Activated T-helper 2 cell treated with anti-CD3 and anti-CD28 coated beads, Interferon-gamma antibody, Interleukin-2, Interleukin-4, amounts not matched to agents 10 μg/mL and 5 μg/mL and 100 μg/mL, durations not matched to agents 14 hours and 24 hours and 36 hours (primary cell): ENCODE measurements around the gene COX19. TPM values are rescaled to one million over a fixed set of nuclear protein-coding genes. Genes with fewer than 3 reads are reported as not detected.
"Not testable (repeated sequence)": the region's sequence is repeated elsewhere in the genome, so short reads cannot be mapped to it uniquely, and the experiment has no call there.

Experiments used
- DNase-seq: peaks from one replicate; pipeline ENCODE4 v3.0.0; 2021; ENCODE audit warnings: low spot score
- H3K27ac Mint-ChIP-seq: one replicate; pipeline ENCODE4 v1.8.0; 2021; ENCODE audit warnings: mixed read lengths
- H3K27me3 Mint-ChIP-seq: one replicate; pipeline ENCODE4 v1.8.0; 2021; ENCODE audit warnings: low read depth, mixed read lengths
- H3K36me3 Mint-ChIP-seq: one replicate; pipeline ENCODE4 v1.8.0; 2021; ENCODE audit warnings: low read depth, mixed read lengths
- H3K4me1 Mint-ChIP-seq: one replicate; pipeline ENCODE4 v1.8.0; 2021; ENCODE audit warnings: low read depth, mixed read lengths
- H3K4me3 Mint-ChIP-seq: one replicate; pipeline ENCODE4 v1.8.0; 2021; ENCODE audit warnings: low read depth, mild to moderate bottlenecking, moderate library complexity, mixed read lengths
- H3K9me3 Mint-ChIP-seq: one replicate; pipeline ENCODE4 v1.8.0; 2021; ENCODE audit warnings: mixed read lengths
- intact Hi-C: fragments of 100-400 bp; cut with micrococcal nuclease; formaldehyde crosslinking; loops from one replicate; pipeline ENCODE4 v1.15.1; 2023
- total RNA-seq: library from RNA; stranded (reverse); gene quantifications from 2 replicates; pipeline ENCODE4 v1.2.3, GENCODE V29; 2022

Gene COX19
- total RNA-seq, 1 donor from 2014 or later = 17.2 TPM

GRCh38 chr7:1004018-1004852 lies 28.9 kb upstream of the COX19 start:
- Mint-ChIP-seq H3K36me3 (peaks cover 2% of the 10 kb centered on the region), H3K4me3 (no peak overlapping the region), H3K9me3 (no peaks in the 10 kb centered on the region), H3K4me1 (no peaks in the 10 kb centered on the region), H3K27me3 (no peaks in the 10 kb centered on the region), H3K27ac (no peak overlapping the region)
- intact Hi-C loops = no loop called here
- DNase-seq = no peak

GRCh38 chr7:1002445-1002844 lies 27.1 kb upstream of the COX19 start:
- H3K27me3 Mint-ChIP-seq, H3K4me1 Mint-ChIP-seq, H3K9me3 Mint-ChIP-seq, H3K4me3 Mint-ChIP-seq, DNase-seq, H3K36me3 Mint-ChIP-seq, intact Hi-C loops, H3K27ac Mint-ChIP-seq: not testable (repeated sequence)

GRCh38 chr7:1002026-1002425 lies 26.7 kb upstream of the COX19 start:
- intact Hi-C loops, H3K36me3 Mint-ChIP-seq, H3K4me1 Mint-ChIP-seq, H3K4me3 Mint-ChIP-seq, H3K27ac Mint-ChIP-seq, DNase-seq, H3K9me3 Mint-ChIP-seq, H3K27me3 Mint-ChIP-seq: not testable (repeated sequence)

- intact Hi-C loops, H3K27me3 Mint-ChIP-seq, H3K27ac Mint-ChIP-seq, DNase-seq, H3K4me1 Mint-ChIP-seq, H3K36me3 Mint-ChIP-seq, H3K9me3 Mint-ChIP-seq, H3K4me3 Mint-ChIP-seq: not testable (repeated sequence)
Observed at GRCh38 chr7:1001069-1001770, 25.9 kb upstream of the COX19 start.

- no peak for DNase-seq
- Mint-ChIP-seq H3K4me3 (no peak overlapping the region), H3K27me3 (no peaks in the 10 kb centered on the region), H3K9me3 (no peaks in the 10 kb centered on the region), H3K4me1 (no peaks in the 10 kb centered on the region), H3K27ac (no peak overlapping the region), H3K36me3 (peaks cover 2% of the 10 kb centered on the region)
- intact Hi-C loops = no loop called here
Observed at GRCh38 chr7:999941-1000935, 24.9 kb upstream of the COX19 start.

GRCh38 chr7:999149-999879 lies 24.0 kb upstream of the COX19 start:
- Mint-ChIP-seq H3K9me3 (no peaks in the 10 kb centered on the region), H3K27ac (no peak overlapping the region), H3K4me1 (no peaks in the 10 kb centered on the region), H3K27me3 (no peaks in the 10 kb centered on the region), H3K36me3 (peaks cover 2% of the 10 kb centered on the region), H3K4me3 (no peak overlapping the region)
- DNase-seq = no peak
- intact Hi-C loops = no loop called here

- Mint-ChIP-seq H3K27ac (no peak overlapping the region), H3K4me1 (peaks cover 2% of the 10 kb centered on the region), H3K4me3 (no peak overlapping the region), H3K36me3 (peaks cover 2% of the 10 kb centered on the region), H3K9me3 (no peaks in the 10 kb centered on the region), H3K27me3 (no peaks in the 10 kb centered on the region)
- no peak for DNase-seq
- intact Hi-C loops = no loop called here
Observed at GRCh38 chr7:997404-998395, 22.4 kb upstream of the COX19 start.

- H3K27ac Mint-ChIP-seq = no peak overlapping the region
- no peaks in the 10 kb centered on the region for H3K9me3 Mint-ChIP-seq
- no peak for DNase-seq
- H3K36me3 Mint-ChIP-seq = peaks cover 2% of the 10 kb centered on the region
- intact Hi-C loops = no loop called here
- H3K27me3 Mint-ChIP-seq = no peaks in the 10 kb centered on the region
- peaks cover 2% of the 10 kb centered on the region for H3K4me1 Mint-ChIP-seq
- H3K4me3 Mint-ChIP-seq = no peak overlapping the region
Observed at GRCh38 chr7:996079-996872, 20.9 kb upstream of the COX19 start.

- DNase-seq = no peak
- no peaks in the 10 kb centered on the region for H3K27me3 Mint-ChIP-seq
- H3K4me1 Mint-ChIP-seq = peaks cover 2% of the 10 kb centered on the region
- H3K27ac Mint-ChIP-seq = no peak overlapping the region
- H3K9me3 Mint-ChIP-seq = no peaks in the 10 kb centered on the region
- intact Hi-C loops = no loop called here
- H3K4me3 Mint-ChIP-seq = no peak overlapping the region
- no peaks in the 10 kb centered on the region for H3K36me3 Mint-ChIP-seq
Observed at GRCh38 chr7:995571-995970, 20.2 kb upstream of the COX19 start.

GRCh38 chr7:994592-995308 lies 19.4 kb upstream of the COX19 start:
- H3K9me3 Mint-ChIP-seq = no peaks in the 10 kb centered on the region

More at GRCh38 chr7:994592-995308, 19.4 kb upstream of the COX19 start:
- no peak overlapping the region for H3K4me3 Mint-ChIP-seq
- no peak for DNase-seq
- peaks cover 2% of the 10 kb centered on the region for H3K4me1 Mint-ChIP-seq
- no peaks in the 10 kb centered on the region for H3K36me3 Mint-ChIP-seq
- no peak overlapping the region for H3K27ac Mint-ChIP-seq
- intact Hi-C loops = loop anchor here (5.0 kb wide), 1 partner anchor 178 kb away; no protein-coding TSS in a partner anchor
- no peaks in the 10 kb centered on the region for H3K27me3 Mint-ChIP-seq
